Measurements from ENCODE around the gene FGD1. TPM values are rescaled to one million over a fixed set of nuclear protein-coding genes. Genes with fewer than 3 reads are reported as not detected.

The FGD1 gene
- total RNA-seq, 1 donor from 2014 or later, result 8.8 TPM

GRCh38 chrX:54397113-54397512, 98.9 kb downstream of the FGD1 start:
- Mint-ChIP-seq H3K9me3 (peaks cover 12% of the 10 kb centered on the region), H3K4me1 (no peaks in the 10 kb centered on the region), H3K4me3 (no peak overlapping the region), H3K27me3 (ENCODE audit: insufficient read depth, low read depth) (no peaks in the 10 kb centered on the region), H3K27ac (no peak overlapping the region), H3K36me3 (no peaks in the 10 kb centered on the region)
- Histone ChIP-seq H3K9me3 (ENCODE audit: low read depth) (no peaks in the 10 kb centered on the region), H3K27ac (no peak overlapping the region), H3K9ac (no peak overlapping the region), H3K79me2 (ENCODE audit: low read depth) (no peaks in the 10 kb centered on the region), H2AFZ (replicated peaks) (no peak overlapping the region), H3F3A (ENCODE audit: low read depth) (no peaks in the 10 kb centered on the region), H3K36me3 (no peaks in the 10 kb centered on the region), H3K4me2 (no peak overlapping the region), H3K4me3 (no peak overlapping the region), H4K20me1 (ENCODE audit: low read depth) (no peaks in the 10 kb centered on the region), H3K4me1 (no peaks in the 10 kb centered on the region), H3K27me3 (no peaks in the 10 kb centered on the region)
- DNase-seq (ENCODE audit: low spot score), result no peak
- no peak for TF ChIP-seq EZH2 (IDR thresholded peaks at IDR 0.05)

Other genes starting within 250 kb of the FGD1 start
- gene WNK3, start 138.2 kb downstream of the FGD1 start, total RNA-seq (ENCODE audit: low replicate concordance), result 36.1 and 50.2 TPM in 2 replicates
- 13.3 and 15.8 TPM in 2 replicates for gene TSR2, start 55.8 kb downstream of the FGD1 start, total RNA-seq (ENCODE audit: low replicate concordance)
- 19.3 and 28.1 TPM in 2 replicates for gene GNL3L, start 34.0 kb upstream of the FGD1 start, total RNA-seq (ENCODE audit: low replicate concordance)

Data from neural progenitor cell (in vitro differentiated cells).